ENCODE data around the gene SESN1.

Gene SESN1

DNA sequence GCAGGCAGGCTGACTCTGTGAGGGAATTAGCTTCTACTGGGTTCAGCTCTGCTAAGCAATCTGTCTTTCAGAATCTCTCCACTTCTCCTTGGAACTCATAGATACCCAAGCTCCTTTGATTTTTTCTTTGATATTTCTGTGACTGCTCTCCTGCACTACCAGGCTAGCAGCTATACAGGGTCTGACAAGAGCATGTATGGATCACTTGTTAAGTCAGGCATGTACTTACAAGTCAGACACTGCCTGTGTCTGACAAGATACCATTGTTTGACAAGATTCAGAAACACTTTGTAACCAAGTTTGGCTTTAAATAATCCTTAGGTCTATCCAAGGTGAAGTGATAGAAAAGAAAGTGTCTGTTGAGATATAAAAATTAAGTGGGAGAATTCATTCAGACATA, 79.5 kb downstream of the SESN1 start:
- Histone ChIP-seq H3F3A (ENCODE audit: low read depth) (no peaks in the 10 kb centered on the region), H3K79me2 (ENCODE audit: insufficient read depth, low read length) (peaks cover 5% of the 10 kb centered on the region; the same call in 1 of the 2 replicates), H3K9me3 (ENCODE audit: insufficient read depth, low read depth, low read length) (no peaks in the 10 kb centered on the region), H2AFZ (ENCODE audit: low read length) (no peak overlapping the region), H3K4me1 (ENCODE audit: insufficient read depth, low read length, poor library complexity, severe bottlenecking) (peaks cover 41% of the 10 kb centered on the region), H3K4me3 (ENCODE audit: low read length, poor library complexity, severe bottlenecking) (no peak overlapping the region), H3K9ac (ENCODE audit: low read depth, low read length, poor library complexity, severe bottlenecking) (peak overlapping the region; percentile 21), H3K27me3 (ENCODE audit: insufficient read depth, low read length, poor library complexity, severe bottlenecking) (no peaks in the 10 kb centered on the region), H3K4me2 (ENCODE audit: low read depth, low read length, poor library complexity, severe bottlenecking) (no peak overlapping the region), H3K36me3 (ENCODE audit: insufficient read depth, low read length) (no peaks in the 10 kb centered on the region), H4K20me1 (ENCODE audit: insufficient read depth, low read length, poor library complexity, severe bottlenecking) (no peaks in the 10 kb centered on the region), H3K9me2 (replicated peaks; ENCODE audit: low read depth, low read length) (no peaks in the 10 kb centered on the region)
- TF ChIP-seq EZH2phosphoT487 (IDR thresholded peaks at IDR 0.05; ENCODE audit: borderline replicate concordance), result no peak
- TF ChIP-seq, protein P1, sequence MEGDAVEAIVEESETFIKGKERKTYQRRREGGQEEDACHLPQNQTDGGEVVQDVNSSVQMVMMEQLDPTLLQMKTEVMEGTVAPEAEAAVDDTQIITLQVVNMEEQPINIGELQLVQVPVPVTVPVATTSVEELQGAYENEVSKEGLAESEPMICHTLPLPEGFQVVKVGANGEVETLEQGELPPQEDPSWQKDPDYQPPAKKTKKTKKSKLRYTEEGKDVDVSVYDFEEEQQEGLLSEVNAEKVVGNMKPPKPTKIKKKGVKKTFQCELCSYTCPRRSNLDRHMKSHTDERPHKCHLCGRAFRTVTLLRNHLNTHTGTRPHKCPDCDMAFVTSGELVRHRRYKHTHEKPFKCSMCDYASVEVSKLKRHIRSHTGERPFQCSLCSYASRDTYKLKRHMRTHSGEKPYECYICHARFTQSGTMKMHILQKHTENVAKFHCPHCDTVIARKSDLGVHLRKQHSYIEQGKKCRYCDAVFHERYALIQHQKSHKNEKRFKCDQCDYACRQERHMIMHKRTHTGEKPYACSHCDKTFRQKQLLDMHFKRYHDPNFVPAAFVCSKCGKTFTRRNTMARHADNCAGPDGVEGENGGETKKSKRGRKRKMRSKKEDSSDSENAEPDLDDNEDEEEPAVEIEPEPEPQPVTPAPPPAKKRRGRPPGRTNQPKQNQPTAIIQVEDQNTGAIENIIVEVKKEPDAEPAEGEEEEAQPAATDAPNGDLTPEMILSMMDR (conservative IDR thresholded peaks at IDR 0.05; ENCODE audit: low read length), result no peak

DNA sequence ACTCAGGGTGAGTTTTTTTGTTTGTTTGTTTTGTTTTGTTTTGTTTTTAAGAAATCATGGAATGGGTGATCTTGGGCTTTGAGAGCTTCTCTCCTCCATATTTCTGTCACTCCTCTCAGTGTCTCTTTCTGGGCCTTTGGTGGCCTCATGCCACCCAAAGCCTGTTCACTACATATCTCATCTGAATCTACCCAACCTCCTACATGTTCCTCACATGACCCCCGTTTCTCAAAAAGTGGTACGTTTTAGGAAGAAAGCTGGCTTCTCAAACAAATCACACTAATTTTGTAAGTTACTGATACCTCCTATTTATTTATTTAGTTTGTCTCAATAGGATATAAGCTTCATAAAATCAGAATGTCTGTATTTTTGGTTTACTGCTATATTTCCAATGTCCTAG, 80.0 kb downstream of the SESN1 start:
- no peak overlapping the region for H3K4me2 ChIP-seq (ENCODE audit: low read depth, low read length, poor library complexity, severe bottlenecking)
- H2AFZ ChIP-seq (ENCODE audit: low read length), result no peak overlapping the region
- H3K79me2 ChIP-seq (ENCODE audit: insufficient read depth, low read length), result peaks cover 10% of the 10 kb centered on the region; the same call in 1 of the 2 replicates
- no peak overlapping the region for H3K4me3 ChIP-seq (ENCODE audit: low read length, poor library complexity, severe bottlenecking)
- no peak for TF ChIP-seq EZH2phosphoT487 (IDR thresholded peaks at IDR 0.05; ENCODE audit: borderline replicate concordance)
- TF ChIP-seq, protein P1 (conservative IDR thresholded peaks at IDR 0.05; ENCODE audit: low read length), result no peak
- H3K9ac ChIP-seq (ENCODE audit: low read depth, low read length, poor library complexity, severe bottlenecking), result peak overlapping the region; percentile 21
- H4K20me1 ChIP-seq (ENCODE audit: insufficient read depth, low read length, poor library complexity, severe bottlenecking), result no peaks in the 10 kb centered on the region
- H3K36me3 ChIP-seq (ENCODE audit: insufficient read depth, low read length), result no peaks in the 10 kb centered on the region
- no peaks in the 10 kb centered on the region for H3K9me2 ChIP-seq (replicated peaks; ENCODE audit: low read depth, low read length)
- H3K27me3 ChIP-seq (ENCODE audit: insufficient read depth, low read length, poor library complexity, severe bottlenecking), result no peaks in the 10 kb centered on the region
- no peaks in the 10 kb centered on the region for H3K9me3 ChIP-seq (ENCODE audit: insufficient read depth, low read depth, low read length)
- H3K4me1 ChIP-seq (ENCODE audit: insufficient read depth, low read length, poor library complexity, severe bottlenecking), result peaks cover 40% of the 10 kb centered on the region
- H3F3A ChIP-seq (ENCODE audit: low read depth), result no peaks in the 10 kb centered on the region

DNA sequence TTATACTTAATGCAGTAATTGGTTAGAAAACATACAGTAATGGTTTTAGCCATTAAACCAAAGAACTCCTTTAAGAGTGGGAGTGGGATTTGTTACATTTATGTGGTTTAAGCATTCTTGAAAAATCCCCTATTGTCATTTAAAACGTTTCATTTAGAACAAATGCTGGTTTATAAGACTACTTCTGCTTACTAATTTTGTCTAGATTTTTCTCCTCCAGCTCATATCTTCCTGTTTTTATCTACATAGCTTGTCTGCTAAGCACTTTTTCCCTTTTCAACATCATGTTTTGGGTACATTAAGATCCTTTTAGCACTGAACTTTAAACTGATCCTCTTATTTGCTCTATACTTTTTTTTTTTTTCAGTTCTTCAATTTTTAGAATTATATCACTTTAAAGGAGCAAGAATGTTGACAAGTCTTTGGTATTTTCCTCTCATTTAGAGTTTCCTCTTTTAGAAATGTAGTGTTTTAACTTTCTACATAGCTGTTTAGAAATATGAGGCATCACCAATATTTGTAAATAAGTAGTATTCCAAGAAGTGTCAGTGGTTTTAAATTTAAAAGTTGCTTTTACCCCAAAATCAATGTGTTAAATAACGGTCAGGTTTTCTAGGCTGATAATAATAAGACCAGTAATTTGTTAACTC, 80.9 kb downstream of the SESN1 start:
- Histone ChIP-seq H3F3A (ENCODE audit: low read depth) (no peaks in the 10 kb centered on the region), H3K4me3 (ENCODE audit: low read length, poor library complexity, severe bottlenecking) (no peak overlapping the region), H3K27me3 (ENCODE audit: insufficient read depth, low read length, poor library complexity, severe bottlenecking) (peaks cover 3% of the 10 kb centered on the region), H3K4me1 (ENCODE audit: insufficient read depth, low read length, poor library complexity, severe bottlenecking) (peaks cover 35% of the 10 kb centered on the region), H4K20me1 (ENCODE audit: insufficient read depth, low read length, poor library complexity, severe bottlenecking) (no peaks in the 10 kb centered on the region), H3K4me2 (ENCODE audit: low read depth, low read length, poor library complexity, severe bottlenecking) (no peak overlapping the region), H2AFZ (ENCODE audit: low read length) (no peak overlapping the region), H3K9me3 (ENCODE audit: insufficient read depth, low read depth, low read length) (no peaks in the 10 kb centered on the region), H3K9ac (ENCODE audit: low read depth, low read length, poor library complexity, severe bottlenecking) (no peak overlapping the region), H3K79me2 (ENCODE audit: insufficient read depth, low read length) (peaks cover 11% of the 10 kb centered on the region; the same call in 1 of the 2 replicates), H3K9me2 (replicated peaks; ENCODE audit: low read depth, low read length) (no peaks in the 10 kb centered on the region), H3K36me3 (ENCODE audit: insufficient read depth, low read length) (no peaks in the 10 kb centered on the region)
- TF ChIP-seq, protein P1 (conservative IDR thresholded peaks at IDR 0.05; ENCODE audit: low read length), result no peak
- no peak for TF ChIP-seq EZH2phosphoT487 (IDR thresholded peaks at IDR 0.05; ENCODE audit: borderline replicate concordance)
